ENCODE results near the gene ERP27. TPM values are rescaled to one million over a fixed set of nuclear protein-coding genes. Genes with fewer than 3 reads are reported as not detected.

ERP27 gene
- total RNA-seq, 1 experiment from 2014 or later, result 0.98 TPM

DNA sequence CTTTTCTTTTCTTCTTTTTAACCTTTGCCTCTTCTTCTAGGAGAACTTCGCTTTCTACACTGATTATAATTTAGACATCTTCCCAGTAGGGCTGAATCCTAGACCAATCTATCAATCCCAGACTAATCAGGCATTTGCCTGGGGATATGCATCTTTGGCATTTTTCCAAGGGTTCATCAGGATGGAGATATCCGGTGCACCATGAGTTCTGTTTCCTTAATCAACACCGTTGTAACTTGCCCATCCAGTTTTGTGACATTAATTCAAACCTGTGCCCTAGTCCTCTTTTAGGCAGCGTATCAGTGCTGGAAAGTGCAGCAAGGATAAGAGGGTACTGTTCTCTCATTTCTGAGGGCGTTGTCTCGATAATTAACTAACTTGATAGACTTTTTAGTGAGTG, 52.1 kb downstream of the ERP27 start:
- Histone ChIP-seq H3K9me3 (no peaks in the 10 kb centered on the region), H3K27me3 (replicated peaks; ENCODE audit: control insufficient read depth, insufficient read depth, low read length) (no peaks in the 10 kb centered on the region), H3K4me3 (ENCODE audit: low read depth, low read length) (no peak overlapping the region), H3K36me3 (ENCODE audit: control insufficient read depth, insufficient read depth, low read length) (no peaks in the 10 kb centered on the region), H3K4me1 (no peaks in the 10 kb centered on the region)
- no TSS peak for BruUV-seq (replicated peaks)
- POLR2A ChIA-PET, result no interaction called here
- Mint-ChIP-seq H3K9me3 (ENCODE audit: unreplicated experiment) (no peaks in the 10 kb centered on the region), H3K4me1 (ENCODE audit: low read depth, unreplicated experiment) (no peaks in the 10 kb centered on the region), H3K27me3 (ENCODE audit: insufficient read depth, unreplicated experiment) (peaks cover 16% of the 10 kb centered on the region), H3K4me3 (ENCODE audit: unreplicated experiment) (no peak overlapping the region), H3K36me3 (ENCODE audit: insufficient read depth, unreplicated experiment) (no peaks in the 10 kb centered on the region), H3K27ac (ENCODE audit: unreplicated experiment) (no peak overlapping the region)
- no peak for DNase-seq
- TF ChIP-seq, protein P1, sequence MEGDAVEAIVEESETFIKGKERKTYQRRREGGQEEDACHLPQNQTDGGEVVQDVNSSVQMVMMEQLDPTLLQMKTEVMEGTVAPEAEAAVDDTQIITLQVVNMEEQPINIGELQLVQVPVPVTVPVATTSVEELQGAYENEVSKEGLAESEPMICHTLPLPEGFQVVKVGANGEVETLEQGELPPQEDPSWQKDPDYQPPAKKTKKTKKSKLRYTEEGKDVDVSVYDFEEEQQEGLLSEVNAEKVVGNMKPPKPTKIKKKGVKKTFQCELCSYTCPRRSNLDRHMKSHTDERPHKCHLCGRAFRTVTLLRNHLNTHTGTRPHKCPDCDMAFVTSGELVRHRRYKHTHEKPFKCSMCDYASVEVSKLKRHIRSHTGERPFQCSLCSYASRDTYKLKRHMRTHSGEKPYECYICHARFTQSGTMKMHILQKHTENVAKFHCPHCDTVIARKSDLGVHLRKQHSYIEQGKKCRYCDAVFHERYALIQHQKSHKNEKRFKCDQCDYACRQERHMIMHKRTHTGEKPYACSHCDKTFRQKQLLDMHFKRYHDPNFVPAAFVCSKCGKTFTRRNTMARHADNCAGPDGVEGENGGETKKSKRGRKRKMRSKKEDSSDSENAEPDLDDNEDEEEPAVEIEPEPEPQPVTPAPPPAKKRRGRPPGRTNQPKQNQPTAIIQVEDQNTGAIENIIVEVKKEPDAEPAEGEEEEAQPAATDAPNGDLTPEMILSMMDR (IDR thresholded peaks at IDR 0.05; ENCODE audit: insufficient read depth in 1 of 2, low read depth in 1 of 2, low read length in 1 of 2, severe bottlenecking in 1 of 2, unreplicated experiment in 1 of 2), result no peak
- CTCF ChIA-PET, result no interaction called here
- intact Hi-C loops (cut with micrococcal nuclease; ENCODE audit: unreplicated experiment), result no loop called here

DNA sequence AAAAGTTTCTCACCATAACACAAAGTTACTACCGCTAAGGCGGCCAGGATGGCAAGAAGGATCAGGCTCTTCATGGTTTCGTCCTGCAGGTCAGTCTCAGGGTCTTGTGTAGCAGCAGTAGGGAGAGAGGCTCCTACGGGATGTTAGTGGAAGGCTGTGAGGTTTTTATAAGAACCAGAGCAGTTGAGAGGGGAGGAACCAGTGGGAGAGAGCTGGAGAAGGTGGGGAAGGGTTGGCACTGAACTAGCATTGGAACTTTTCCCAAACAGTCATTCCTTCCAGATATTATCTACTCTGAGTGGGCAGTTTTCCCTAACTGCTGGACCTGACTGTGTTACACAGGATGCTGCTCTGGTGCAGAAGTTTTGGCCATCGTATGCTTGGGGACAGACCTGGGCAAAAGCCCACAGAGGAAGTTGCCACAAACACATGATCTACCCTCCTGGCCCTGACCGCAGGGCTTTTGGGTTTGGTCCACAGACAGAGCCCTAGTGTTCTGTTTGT, 52.6 kb downstream of the ERP27 start, which contains the start of gene MGP:
MGP (minus strand) TSS at position 137 of the 504 bp plus-strand sequence; CDS start at position 74, 63 bp downstream.
- CTCF ChIA-PET, result no interaction called here
- no peaks in the 10 kb centered on the region for H3K9me3 Mint-ChIP-seq (ENCODE audit: unreplicated experiment)
- H3K36me3 ChIP-seq (ENCODE audit: control insufficient read depth, insufficient read depth, low read length), result no peaks in the 10 kb centered on the region
- H3K27me3 Mint-ChIP-seq (ENCODE audit: insufficient read depth, unreplicated experiment), result peaks cover 16% of the 10 kb centered on the region
- no TSS peak for BruUV-seq (replicated peaks)
- H3K4me1 ChIP-seq, result no peaks in the 10 kb centered on the region
- POLR2A ChIA-PET, result no interaction called here
- DNase-seq, result no peak
- TF ChIP-seq, protein P1 (IDR thresholded peaks at IDR 0.05; ENCODE audit: insufficient read depth in 1 of 2, low read depth in 1 of 2, low read length in 1 of 2, severe bottlenecking in 1 of 2, unreplicated experiment in 1 of 2), result no peak
- H3K27ac Mint-ChIP-seq (ENCODE audit: unreplicated experiment), result no peak within 1 kb of the TSS
- no peaks in the 10 kb centered on the region for H3K9me3 ChIP-seq
- H3K36me3 Mint-ChIP-seq (ENCODE audit: insufficient read depth, unreplicated experiment), result no peaks in the 10 kb centered on the region
- intact Hi-C loops (cut with micrococcal nuclease; ENCODE audit: unreplicated experiment), result no loop called here
- H3K4me1 Mint-ChIP-seq (ENCODE audit: low read depth, unreplicated experiment), result no peaks in the 10 kb centered on the region
- no peak within 1 kb of the TSS for H3K4me3 ChIP-seq (ENCODE audit: low read depth, low read length)
- no peak within 1 kb of the TSS for H3K4me3 Mint-ChIP-seq (ENCODE audit: unreplicated experiment)
- no peaks in the 10 kb centered on the region for H3K27me3 ChIP-seq (replicated peaks; ENCODE audit: control insufficient read depth, insufficient read depth, low read length)

DNA sequence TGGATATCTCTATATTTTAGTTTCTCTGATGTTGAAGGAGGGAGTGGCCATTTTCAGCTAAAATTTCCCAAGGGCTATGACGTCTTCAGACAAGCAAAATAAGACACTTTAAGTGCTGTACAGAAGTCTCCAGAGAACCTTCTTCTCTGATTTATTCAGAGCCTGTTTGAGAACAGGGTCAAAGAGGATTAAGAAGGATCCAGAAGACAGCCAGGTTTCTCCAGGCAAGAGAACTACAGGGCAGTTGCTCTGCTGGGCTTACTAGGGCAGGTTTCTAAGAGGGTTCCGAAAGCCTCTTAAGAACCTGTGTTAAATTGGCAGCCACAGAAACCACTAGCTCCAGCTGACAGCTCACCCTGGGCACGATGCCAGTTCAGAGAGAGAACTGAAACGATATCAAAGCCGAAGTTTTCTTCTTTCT, 53.9 kb downstream of the ERP27 start:
- Mint-ChIP-seq H3K4me3 (ENCODE audit: unreplicated experiment) (no peak overlapping the region), H3K27ac (ENCODE audit: unreplicated experiment) (no peak overlapping the region), H3K27me3 (ENCODE audit: insufficient read depth, unreplicated experiment) (peaks cover 19% of the 10 kb centered on the region), H3K9me3 (ENCODE audit: unreplicated experiment) (no peaks in the 10 kb centered on the region), H3K4me1 (ENCODE audit: low read depth, unreplicated experiment) (no peaks in the 10 kb centered on the region), H3K36me3 (ENCODE audit: insufficient read depth, unreplicated experiment) (no peaks in the 10 kb centered on the region)
- no peaks in the 10 kb centered on the region for H3K27me3 ChIP-seq (replicated peaks; ENCODE audit: control insufficient read depth, insufficient read depth, low read length)
- POLR2A ChIA-PET, result no interaction called here
- TF ChIP-seq, protein P1 (IDR thresholded peaks at IDR 0.05; ENCODE audit: insufficient read depth in 1 of 2, low read depth in 1 of 2, low read length in 1 of 2, severe bottlenecking in 1 of 2, unreplicated experiment in 1 of 2), result no peak
- CTCF ChIA-PET, result no interaction called here
- intact Hi-C loops (cut with micrococcal nuclease; ENCODE audit: unreplicated experiment), result no loop called here
- no peaks in the 10 kb centered on the region for H3K36me3 ChIP-seq (ENCODE audit: control insufficient read depth, insufficient read depth, low read length)
- no peaks in the 10 kb centered on the region for H3K9me3 ChIP-seq
- no peak overlapping the region for H3K4me3 ChIP-seq (ENCODE audit: low read depth, low read length)
- H3K4me1 ChIP-seq, result no peaks in the 10 kb centered on the region
- no TSS peak for BruUV-seq (replicated peaks)
- no peak for DNase-seq
